Measurements from ENCODE around the gene CDC14B. TPM values are rescaled to one million over a fixed set of nuclear protein-coding genes. Genes with fewer than 3 reads are reported as not detected.
A peak's percentile ranks its signal among the peaks of the same experiment; 100 is the strongest.

The CDC14B gene
- total RNA-seq, 1 experiment from 2014 or later, result 28.4 TPM

- Histone ChIP-seq H3K79me2 (ENCODE audit: insufficient read depth, low read length) (peaks cover 5% of the 10 kb centered on the region; the same call in 1 of the 2 replicates), H3K9ac (ENCODE audit: extremely low read depth, insufficient read length, low read length) (no peak overlapping the region), H3K27me3 (ENCODE audit: insufficient read depth, low read length) (no peaks in the 10 kb centered on the region), H3K18ac (ENCODE audit: insufficient read length, low read depth, low read length) (no peak overlapping the region), H4K91ac (ENCODE audit: insufficient read length, low read depth, low read length) (no peak overlapping the region), H3K56ac (ENCODE audit: insufficient read length, low read depth, low read length) (no peak overlapping the region), H3K23ac (ENCODE audit: insufficient read length, low read depth, low read length) (no peak overlapping the region), H3K4me1 (ENCODE audit: insufficient read depth, low read length) (no peaks in the 10 kb centered on the region), H4K5ac (ENCODE audit: insufficient read length, low read depth, low read length) (no peak overlapping the region), H2BK15ac (ENCODE audit: low read depth, low read length) (no peak overlapping the region), H3K23me2 (ENCODE audit: insufficient read length, low read depth, low read length, poor library complexity, severe bottlenecking) (peaks cover 4% of the 10 kb centered on the region), H2BK20ac (ENCODE audit: low read depth, low read length, poor library complexity, severe bottlenecking) (no peak overlapping the region), H2BK12ac (ENCODE audit: insufficient read length, low read depth, low read length) (no peak overlapping the region), H2AFZ (ENCODE audit: low read length) (no peak overlapping the region), H3T11ph (ENCODE audit: low read length) (no peak overlapping the region), H3K4ac (ENCODE audit: low read depth, low read length) (no peak overlapping the region), H3K4me2 (ENCODE audit: insufficient read depth, insufficient read length, low read length) (peak overlapping the region; percentile 59), H2BK120ac (ENCODE audit: low read depth, low read length, poor library complexity, severe bottlenecking) (no peak overlapping the region), H4K20me1 (ENCODE audit: control insufficient read depth, insufficient read depth, insufficient read length) (no peaks in the 10 kb centered on the region), H3K27ac (ENCODE audit: insufficient read length, low read depth, low read length) (no peak overlapping the region), H2AK5ac (ENCODE audit: insufficient read length, low read length) (no peak overlapping the region), H3K79me1 (ENCODE audit: insufficient read depth, low read depth, low read length, poor library complexity, severe bottlenecking) (no peaks in the 10 kb centered on the region), H4K8ac (replicated peaks; ENCODE audit: insufficient read length, low read depth, low read length) (no peak overlapping the region), H3K14ac (ENCODE audit: insufficient read depth, low read length) (no peak overlapping the region), H3K9me3 (ENCODE audit: control insufficient read depth, low read depth, low read length) (no peaks in the 10 kb centered on the region), H2BK5ac (ENCODE audit: insufficient read length, low read length) (no peak overlapping the region)
- Mint-ChIP-seq H3K4me3 (peak overlapping the region; percentile 74 to 82), H3K27me3 (ENCODE audit: low read depth) (peaks cover 7% of the 10 kb centered on the region), H3K36me3 (ENCODE audit: insufficient read depth in 1 of 3, low read depth in 3 of 3) (peaks cover 0 to 4% (median 2%) of the 10 kb centered on the region in 3 experiments; a peak in 4 of 7 replicates), H3K27ac (peak overlapping the region in 1 of 3 experiments; percentile 94; a peak in 3 of 7 replicates), H3K4me1 (peaks cover 15 to 16% of the 10 kb centered on the region in 2 experiments), H3K9me3 (no peaks in the 10 kb centered on the region)
- TF ChIP-seq CTCF (conservative IDR thresholded peaks at IDR 0.05), result no peak
- DNase-seq, result no peak
- WGBS (ENCODE audit: extremely low coverage, insufficient read length, low lambda C conversion rate), result no CpG with 5 or more reads among the region's 8 CpGs
Observed at GRCh38 chr9:96565671-96566497, 53.8 kb downstream of the CDC14B start.
